Retinal pigment epithelial cell (primary cell): ENCODE measurements around the gene SHROOM3.
A peak's percentile ranks its signal among the peaks of the same experiment; 100 is the strongest.

Experiments used
- DNase-seq: peaks from one replicate; pipeline ENCODE4 v3.0.0-alpha.2; 2010; ENCODE audit warnings: low read depth
- H3K4me3 ChIP-seq: 2 replicates; pipeline ENCODE4 v1.5.1; 2011; ENCODE audit warnings: mild to moderate bottlenecking, low read length, control low read depth, moderate library complexity
- CTCF ChIP-seq: conservative IDR thresholded peaks from 2 replicates; pipeline ENCODE4 v1.5.1; 2011; ENCODE audit warnings: low read depth, low read length, control low read depth, inconsistent platforms

Gene SHROOM3

GRCh38 chr4:76690011-76690905, 255.2 kb downstream of the SHROOM3 start:
- no peak for DNase-seq
- H3K4me3 ChIP-seq, result peak overlapping the region; percentile 73
- TF ChIP-seq CTCF, result no peak

- H3K4me3 ChIP-seq, result no peak overlapping the region
- TF ChIP-seq CTCF, result no peak
- no peak for DNase-seq
Observed at GRCh38 chr4:76690906-76691275, 255.9 kb downstream of the SHROOM3 start.

GRCh38 chr4:76691807-76692582, 257.0 kb downstream of the SHROOM3 start:
- DNase-seq, result no peak
- TF ChIP-seq CTCF, result no peak

GRCh38 chr4:76692761-76693160, 257.7 kb downstream of the SHROOM3 start:
- no peak for TF ChIP-seq CTCF
- H3K4me3 ChIP-seq, result no peak overlapping the region
- no peak for DNase-seq

More at GRCh38 chr4:76691807-76692582, 257.0 kb downstream of the SHROOM3 start:
- H3K4me3 ChIP-seq, result no peak overlapping the region

GRCh38 chr4:76694056-76694455, 259.0 kb downstream of the SHROOM3 start:
- H3K4me3 ChIP-seq, result no peak overlapping the region
- TF ChIP-seq CTCF, result no peak
- DNase-seq, result no peak

- no peak for TF ChIP-seq CTCF
- DNase-seq, result no peak
- H3K4me3 ChIP-seq, result no peak overlapping the region
Observed at GRCh38 chr4:76696109-76696508, 261.1 kb downstream of the SHROOM3 start.
